Measurements from ENCODE around the gene OPN3.

- no peak for TF ChIP-seq ZBTB7A (IDR thresholded peaks at IDR 0.05; ENCODE audit: low read depth)
- TF ChIP-seq RAD21 (IDR thresholded peaks at IDR 0.05; ENCODE audit: low read depth), result no peak
- TF ChIP-seq EP300 (IDR thresholded peaks at IDR 0.05; ENCODE audit: borderline replicate concordance), result no peak
- TF ChIP-seq, protein P1, sequence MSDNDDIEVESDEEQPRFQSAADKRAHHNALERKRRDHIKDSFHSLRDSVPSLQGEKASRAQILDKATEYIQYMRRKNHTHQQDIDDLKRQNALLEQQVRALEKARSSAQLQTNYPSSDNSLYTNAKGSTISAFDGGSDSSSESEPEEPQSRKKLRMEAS (IDR thresholded peaks at IDR 0.05), result no peak
- TF ChIP-seq YY1 (IDR thresholded peaks at IDR 0.05; ENCODE audit: low read depth), result no peak
Observed at GRCh38 chr1:241607497-241607896, 32.7 kb downstream of the OPN3 start.
